Stimulated activated CD4-positive, alpha-beta T cell treated with anti-CD3 and anti-CD28 coated beads, Interleukin-2, amount 100 ng/mL, for 24 hours (primary cell): Measurements from ENCODE around the gene VIPR1.
"Not testable (repeated sequence)": the region's sequence is repeated elsewhere in the genome, so short reads cannot be mapped to it uniquely, and the experiment has no call there.

Experiments used
- DNase-seq, 2 donors: peaks; one replicate each; pipeline ENCODE4 v3.0.0-alpha.2; 2020

VIPR1 gene

DNA sequence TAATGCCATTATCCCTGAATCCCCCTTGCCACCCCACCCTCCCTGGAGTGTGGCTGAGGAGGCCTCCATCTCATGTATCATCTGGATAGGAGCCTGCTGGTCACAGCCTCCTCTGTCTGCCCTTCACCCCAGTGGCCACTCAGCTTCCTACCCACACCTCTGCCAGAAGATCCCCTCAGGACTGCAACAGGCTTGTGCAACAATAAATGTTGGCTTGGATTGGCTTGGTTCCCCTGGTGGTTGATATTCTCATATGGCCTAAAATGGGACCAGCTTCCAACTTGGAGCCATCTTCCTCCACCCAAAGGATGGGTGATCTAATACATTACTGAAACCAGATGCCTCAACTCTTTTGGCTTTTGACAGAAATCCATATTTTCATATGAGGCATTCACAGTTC is 34.9 kb downstream of the VIPR1 start:
- DNase-seq: no peak

DNA sequence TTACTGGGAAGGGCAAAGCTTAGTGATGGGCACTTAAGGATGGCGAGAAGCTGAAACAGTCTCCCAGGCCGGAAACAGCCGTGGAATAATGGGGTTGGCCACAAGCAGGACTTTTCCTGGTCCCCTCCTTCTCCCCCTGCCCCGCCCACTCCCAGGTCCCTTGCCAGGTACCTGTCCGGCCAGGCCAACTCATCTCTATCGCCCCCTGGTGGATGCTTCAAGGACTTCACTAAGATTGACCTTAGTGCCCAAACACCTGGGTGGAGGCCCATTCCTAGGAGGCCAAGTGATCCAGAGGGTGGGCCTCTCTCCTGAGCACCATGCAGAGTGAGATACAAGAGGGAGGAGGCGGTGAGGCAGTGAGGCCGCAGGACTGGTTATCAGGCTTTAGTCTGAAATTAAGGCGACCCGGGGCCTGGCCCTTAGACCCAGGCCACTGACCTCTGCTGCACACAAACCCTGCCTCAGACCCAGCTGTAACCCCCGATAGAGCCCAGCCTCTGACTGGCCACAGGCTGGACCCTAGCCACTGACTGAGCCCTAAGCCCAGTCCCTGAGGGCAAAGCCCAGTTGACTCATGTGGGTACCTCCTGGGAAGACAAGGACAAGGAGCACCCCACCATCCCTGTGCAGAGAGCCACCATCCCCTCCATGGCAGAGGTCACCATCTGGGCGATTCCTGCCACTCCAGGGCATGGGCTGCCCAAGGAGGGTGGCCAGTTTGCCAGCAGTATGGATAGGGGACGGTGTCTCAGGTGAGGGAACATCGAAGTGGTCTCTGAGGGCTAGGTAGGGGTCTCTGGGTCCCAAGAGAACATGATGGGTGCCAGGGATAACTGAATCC is 37.6 kb downstream of the VIPR1 start:
- DNase-seq: peak; percentile 68 to 75

DNA sequence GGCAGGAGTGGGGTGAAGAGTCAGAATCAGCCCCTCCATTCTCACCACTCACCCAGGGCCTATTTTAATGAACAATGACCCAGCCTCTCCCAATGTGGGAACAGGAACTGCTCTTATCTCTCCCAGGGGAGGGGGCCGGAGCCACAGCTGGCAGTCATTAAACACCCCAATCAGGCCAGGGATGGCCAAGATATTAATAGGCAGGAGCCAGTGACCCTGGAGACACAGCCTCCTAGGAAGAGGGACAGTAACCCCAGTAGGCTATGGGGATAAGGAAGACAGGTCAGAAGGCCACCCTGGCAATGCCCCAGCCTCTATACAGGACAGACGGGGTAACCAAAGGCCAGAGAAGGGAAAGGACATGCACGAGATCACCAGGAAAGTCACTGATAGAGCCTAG is 38.6 kb downstream of the VIPR1 start:
- DNase-seq: no peak

DNA sequence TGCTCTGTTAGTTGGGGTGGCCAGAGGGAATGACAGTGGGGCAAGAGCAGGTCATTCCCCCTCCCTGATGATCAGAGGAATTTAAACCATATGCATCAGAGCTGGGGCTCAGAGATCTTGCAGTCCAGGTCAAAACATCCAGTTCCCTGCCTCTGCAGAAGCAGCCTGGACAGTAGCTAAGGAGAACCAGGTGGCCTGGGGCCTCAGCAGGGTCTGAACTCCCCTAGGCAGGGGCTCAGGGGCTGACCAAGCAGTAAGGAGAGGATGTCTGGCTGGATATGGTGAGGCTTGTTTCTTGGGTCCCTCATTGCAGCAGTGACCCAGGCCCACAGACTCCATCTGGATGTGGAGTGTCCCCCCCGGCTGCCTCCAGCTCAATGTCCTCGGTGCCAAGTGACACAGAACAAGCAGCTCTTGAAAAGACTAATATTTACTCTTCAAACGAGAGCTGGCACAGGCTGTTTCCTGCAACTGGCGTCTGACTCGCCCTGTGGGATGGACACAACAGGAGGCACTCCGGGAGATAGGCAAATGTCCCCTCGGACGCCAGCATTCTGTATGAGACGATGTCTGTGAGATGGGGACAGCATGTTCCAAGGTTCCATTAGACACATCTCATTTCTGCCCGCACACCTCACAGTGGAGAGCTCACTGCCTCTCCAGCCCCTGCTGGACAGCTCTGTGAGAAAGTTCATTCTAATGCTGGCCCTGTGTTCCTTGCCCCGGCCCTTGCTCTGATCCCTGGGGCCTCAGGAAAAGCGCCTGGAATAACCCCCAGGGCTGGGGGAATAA is 42.2 kb downstream of the VIPR1 start:
- DNase-seq: no peak

DNA sequence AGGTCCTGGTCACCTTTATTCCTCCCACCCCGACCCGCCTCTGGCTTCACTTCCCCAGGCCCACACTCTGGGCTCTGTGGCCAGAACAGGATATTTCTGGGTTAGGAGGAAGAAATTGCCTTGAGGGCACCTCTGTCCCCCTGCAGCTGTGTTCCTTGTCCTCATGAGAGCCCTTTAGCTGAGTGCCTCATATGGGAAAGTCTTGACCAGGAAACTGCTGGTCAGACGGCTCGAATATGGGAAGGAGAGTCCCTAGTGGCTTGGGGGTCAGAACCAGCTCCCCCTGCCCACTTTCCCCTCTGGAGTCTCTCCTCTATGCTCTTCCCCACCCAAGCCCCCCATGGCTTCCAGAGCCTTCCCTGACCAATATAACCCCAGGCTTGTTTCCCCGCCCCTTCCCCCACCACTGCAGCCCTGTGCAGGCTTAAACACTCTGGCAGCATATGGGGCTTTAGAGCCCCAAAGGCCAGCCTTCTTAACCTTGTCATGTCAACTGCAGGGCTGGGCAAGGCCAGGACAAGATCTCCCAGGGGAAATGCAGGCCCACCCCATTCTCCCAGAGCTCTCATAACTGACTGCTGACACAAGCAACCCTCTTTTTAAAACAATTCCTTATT is 42.9 kb downstream of the VIPR1 start:
- DNase-seq: no peak

DNA sequence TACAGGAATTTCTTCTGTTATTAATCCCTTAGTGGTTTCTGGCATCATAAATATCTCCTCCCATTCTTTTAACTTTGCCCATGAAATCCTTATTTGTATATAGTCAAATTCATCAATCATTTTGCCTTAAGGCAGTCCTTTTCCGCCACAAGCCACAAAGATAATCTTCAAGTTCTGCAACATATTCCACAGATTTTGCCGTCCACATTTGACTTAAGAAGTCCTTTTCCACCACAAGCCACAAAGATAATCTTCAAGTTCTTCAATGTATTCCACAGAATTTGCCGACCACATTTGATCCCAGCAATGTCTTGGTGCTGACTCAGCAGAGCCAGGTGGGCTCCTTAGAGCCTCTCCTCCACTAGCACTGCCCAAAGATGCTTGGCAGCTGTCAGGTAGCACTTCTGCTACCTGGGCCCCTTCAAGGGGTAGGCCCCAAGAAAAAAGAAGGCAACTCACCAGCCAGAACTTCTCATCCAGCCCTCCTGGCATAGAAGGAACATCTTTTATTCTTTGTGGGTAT is 44.3 kb downstream of the VIPR1 start:
- no peak for DNase-seq

DNA sequence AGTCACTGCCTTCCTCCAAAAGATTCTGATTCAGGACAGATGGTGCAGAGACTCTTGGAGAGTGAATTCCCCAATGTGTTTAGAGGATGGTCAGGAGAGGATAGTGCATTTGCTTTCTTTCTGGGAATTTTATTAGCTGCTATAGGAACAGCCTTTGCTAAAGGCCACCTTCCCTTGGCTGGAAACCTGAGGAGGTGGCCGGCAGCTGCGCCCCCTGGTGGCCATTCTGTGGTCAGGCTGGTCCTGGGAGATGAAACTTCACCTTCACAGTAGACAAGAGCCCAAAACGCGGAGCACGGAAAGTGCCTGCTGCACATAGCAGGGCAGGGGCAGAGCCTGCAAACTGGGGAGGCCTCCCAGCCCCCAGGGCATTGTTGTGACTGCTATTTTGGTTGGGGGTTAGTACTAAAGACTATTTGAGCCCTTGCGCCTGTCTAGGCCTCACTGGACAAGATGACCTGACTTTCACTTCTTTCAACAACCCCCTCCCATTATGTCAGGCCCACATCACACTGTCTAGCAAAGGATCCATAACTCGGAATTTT is 45.0 kb downstream of the VIPR1 start:
- DNase-seq: peak; percentile 75 to 77

DNA sequence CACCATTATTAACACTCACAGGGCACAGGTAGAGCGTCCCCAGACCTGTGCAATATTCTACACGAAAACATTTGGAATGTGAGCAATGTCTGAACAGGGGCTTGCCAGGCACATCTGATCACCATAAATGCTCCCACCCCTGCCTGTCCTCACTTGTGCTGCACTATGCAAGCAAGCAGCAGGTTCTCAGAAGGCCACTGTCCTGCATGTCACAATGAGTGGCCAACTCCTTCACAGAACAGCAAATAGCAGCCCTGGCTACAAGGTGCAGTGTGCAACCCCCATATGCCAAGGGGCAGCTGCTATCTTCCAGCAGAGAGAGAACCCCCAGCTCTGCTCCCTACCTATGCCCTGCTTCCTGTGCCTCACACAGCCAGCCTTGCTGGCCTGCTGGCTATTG is 46.7 kb downstream of the VIPR1 start:
- no peak for DNase-seq

DNA sequence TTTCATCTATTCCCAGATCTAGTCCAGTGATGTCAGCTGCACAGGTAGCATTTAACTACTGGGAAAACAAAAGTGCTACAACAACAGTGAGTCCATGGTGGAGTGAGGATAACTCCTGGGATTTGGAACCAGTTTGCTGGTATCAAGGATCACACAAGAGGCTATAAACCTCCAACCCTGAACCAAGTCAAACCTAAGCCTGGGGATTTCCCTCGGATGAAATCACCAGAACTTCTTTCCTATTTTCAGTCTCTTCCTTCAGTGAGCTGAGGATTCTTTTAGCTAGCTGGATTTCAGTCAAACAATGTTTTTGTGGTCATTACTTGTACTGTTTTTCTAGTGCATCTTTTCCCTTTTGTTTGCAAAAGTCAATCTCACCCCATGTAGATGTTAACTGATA is 47.8 kb downstream of the VIPR1 start:
- DNase-seq: no peak

DNA sequence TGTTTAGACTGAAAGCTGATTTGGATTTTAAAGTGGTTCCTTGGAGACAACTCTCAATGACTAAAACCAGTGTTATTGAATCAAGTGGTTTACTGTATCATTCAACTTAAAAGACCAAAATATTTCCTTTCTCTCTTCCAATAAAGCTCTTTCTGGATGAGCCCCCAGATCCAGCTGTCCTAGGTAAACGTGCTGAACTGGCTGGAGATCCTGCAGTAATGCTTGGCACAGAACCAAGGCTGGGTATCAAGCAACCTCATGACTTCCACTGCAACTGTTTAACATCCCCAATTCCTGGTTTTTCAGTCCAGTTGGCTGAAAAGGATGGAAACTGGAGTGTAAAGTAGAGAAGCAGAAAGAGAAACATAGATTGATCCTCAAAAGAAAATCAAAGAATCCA is 50.4 kb downstream of the VIPR1 start:
- DNase-seq: no peak

DNA sequence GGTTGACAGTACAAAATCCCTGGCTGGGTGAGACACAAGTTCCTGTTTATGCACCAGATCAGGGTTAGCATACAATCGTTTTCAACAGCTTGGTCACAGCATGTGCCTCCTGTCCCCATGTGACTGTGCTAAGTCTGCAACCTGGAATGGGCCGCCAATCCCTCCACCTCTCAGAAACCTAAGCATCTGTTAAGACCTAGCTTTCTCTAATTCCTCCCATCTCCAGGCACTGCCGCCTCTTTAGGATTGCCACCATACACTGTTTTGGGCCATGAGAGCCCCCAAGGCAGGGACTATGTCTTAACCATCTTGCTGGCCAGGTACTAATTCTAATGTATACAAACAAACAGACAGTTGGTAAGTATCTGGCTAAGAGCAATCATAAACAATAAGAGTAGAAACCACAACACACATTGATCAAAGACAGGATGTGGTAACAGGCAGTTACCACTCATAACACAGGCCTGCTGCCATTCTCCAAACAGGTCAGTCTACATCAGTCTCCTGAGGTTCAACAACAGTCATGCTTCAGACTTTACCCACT is 53.7 kb downstream of the VIPR1 start:
- no peak for DNase-seq

DNA sequence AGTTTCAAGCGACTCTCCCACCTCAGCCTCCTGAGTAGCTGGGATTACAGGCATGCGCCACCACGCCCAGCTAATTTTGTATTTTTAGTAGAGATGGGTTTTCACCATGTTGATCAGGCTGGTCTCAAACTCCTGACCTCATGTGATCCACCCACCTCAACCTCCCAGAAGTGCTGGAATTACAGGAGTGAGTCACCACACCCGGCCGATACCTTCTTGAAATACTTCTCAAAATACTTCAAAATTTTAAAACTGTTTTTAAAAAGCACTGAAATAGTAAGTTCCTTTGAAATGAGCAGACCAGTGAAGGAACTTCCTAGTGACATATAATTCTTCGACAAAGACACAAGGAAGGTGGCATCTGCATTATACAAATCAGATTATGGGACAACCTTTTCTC is 54.4 kb downstream of the VIPR1 start:
- DNase-seq: not testable (repeated sequence)

DNA sequence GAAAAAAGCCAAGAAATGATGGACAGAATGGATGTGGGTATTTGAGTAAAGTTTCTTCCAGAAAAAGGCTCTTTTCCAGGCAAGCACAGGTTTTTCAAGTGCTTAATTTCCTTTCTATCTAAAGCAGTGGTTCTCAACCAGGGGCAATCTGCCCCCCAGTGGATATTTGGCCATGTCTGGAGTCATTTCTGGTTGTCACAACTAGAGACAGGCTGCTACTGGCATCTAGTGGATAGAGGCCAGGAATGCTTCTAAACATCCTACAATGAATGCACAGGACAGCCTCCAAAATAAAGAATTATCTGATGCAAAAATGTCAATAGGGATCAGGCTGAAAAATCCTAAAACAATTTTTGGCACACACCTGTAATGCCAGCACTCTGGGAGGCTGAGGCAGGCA is 55.4 kb downstream of the VIPR1 start:
- no peak for DNase-seq

DNA sequence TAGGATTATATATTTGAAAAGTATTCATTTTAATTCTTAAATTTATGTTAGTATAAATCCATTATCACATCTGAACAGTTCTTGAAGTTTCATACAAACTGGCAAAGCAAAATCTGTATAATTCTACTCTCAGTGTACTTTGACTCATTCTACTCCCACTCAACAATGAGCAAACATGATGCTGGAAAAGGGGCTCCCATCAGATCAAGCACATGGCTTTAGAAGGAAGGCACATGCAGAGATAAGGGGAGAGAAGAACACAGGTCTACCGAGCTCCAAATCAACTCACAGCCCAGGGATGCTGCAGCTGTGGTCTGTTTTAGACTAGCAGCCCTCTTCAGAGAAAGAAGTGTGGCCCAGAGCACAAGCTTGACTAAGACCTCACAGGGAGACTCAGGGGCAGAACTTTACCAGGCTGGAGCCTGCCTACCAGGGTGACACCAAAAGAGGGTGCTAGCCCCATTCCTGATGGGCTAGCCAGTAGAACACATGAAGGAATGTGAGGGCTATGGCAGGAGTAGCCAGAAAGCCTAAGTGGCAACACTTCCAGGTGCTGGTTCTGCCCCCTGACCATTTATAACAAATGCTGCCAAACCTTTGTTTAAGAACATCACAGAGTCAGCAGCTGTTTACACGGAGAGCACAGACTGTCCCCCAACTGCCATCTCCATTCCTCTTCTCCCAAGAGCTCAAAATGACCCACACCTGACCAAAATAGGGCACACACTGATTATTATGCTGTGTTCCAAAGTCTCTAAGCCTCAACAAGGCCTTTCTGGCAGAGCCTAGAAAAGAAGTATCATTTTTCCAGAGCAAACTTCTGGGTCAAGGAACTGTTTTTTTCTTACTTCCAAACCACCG is 59.8 kb downstream of the VIPR1 start:
- DNase-seq: no peak

DNA sequence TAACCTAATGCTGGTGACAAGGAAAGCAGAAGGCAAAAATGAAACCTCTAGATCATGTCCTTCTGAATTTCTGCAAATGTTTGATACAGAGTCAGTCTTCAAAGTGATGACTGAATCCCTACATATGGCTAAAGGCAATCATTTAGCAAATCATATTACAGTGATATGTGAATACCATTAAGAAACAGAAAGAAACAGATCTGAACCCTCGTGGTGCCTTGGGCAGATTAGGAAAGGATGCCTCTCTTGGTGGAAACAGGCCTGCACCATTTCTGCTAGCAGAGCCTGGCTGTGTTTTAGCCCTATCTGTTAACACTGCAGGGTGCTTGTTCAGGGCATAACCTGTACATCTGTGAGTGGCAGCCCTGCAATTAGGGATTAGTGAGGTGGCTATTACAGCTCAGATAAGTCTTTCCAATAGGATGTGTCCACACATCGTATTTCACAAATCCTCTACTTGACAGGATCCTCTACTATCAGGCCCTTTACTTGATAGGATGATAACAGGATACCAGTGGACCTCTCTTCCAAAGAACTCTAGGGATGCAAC is 67.2 kb downstream of the VIPR1 start:
- no peak for DNase-seq

DNA sequence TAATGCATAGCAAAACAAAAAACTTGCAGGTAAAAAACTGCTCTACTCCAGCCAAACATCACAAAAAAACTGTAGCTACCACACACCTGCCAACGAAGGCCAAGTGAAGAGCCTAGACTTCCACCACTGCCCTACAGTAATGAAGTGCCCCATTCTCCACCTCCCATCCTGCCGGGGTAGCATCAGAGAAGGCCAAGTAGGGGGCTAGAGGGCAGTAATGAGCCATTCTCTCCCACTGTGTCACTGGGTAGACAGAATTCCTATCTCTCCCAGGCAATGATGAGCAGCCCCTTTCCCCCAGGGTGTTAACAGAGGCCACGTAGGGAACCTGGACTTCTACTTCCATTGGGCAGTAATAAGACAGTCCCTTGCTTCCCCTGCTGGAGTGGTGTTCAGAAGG is 69.8 kb downstream of the VIPR1 start:
- DNase-seq: peak; percentile 26 to 32

DNA sequence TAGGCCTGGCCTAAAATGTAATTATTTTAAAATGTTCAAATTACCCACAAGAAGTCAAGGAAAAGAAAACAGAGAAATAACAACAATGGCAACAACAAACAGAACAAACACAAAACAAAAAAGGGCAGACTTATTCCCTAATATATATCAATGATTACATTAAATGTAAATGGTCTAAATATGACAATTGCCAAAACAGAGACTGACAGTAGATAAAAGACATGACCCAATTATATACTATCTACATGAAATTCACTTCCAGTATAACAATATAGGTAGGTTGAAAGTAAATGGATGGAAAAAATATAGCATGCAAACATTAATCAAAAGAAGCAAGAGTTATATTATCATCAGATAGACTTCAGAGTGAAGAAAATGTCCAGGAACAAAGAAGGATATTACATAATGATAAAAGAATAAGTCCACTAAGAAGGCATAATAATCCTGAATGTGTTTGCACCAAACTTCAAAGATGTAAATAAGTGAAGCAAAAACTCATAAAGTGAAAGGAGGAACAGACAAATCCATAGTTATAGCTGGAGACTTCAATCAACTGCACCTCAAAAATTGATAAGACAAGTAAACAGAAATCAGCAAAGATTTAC is 72.8 kb downstream of the VIPR1 start:
- DNase-seq: no peak

DNA sequence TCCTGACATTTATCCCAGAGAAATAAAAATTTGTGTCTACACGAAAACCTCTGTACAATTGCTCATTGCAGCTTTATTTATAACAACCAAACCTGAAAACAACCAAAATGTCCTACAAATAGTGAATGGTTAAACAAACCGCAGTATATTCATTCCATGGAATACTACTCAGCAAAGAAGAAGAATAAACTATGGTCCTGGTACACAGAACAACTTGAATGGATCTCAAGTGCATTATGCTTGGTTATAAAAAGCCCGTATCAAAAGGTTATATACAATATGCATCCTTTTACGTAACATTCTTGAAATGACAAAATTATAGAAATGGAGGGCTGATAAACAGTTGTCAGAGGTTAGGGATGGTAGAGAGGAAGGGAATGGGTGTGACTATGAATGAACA is 75.6 kb downstream of the VIPR1 start:
- no peak for DNase-seq

DNA sequence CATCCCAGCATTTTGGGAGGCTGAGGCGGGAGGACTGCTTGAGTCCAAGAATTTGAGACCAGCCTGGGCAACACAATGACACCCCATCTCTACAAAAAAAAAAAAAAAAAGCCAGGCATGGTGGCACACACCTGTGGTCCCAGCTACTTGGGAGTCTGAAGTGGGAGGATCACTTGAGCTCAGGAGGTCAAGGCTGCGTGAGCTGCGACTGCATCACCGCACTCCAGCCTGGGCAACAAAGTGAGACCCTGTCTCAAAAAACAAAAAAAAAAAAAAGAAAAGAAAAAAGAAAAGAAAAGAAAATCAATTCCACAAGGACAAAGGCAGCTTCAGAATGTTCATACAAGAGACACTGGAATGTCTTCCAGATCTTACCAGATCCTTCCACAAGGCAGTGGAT is 76.9 kb downstream of the VIPR1 start:
- not testable (repeated sequence) for DNase-seq

DNA sequence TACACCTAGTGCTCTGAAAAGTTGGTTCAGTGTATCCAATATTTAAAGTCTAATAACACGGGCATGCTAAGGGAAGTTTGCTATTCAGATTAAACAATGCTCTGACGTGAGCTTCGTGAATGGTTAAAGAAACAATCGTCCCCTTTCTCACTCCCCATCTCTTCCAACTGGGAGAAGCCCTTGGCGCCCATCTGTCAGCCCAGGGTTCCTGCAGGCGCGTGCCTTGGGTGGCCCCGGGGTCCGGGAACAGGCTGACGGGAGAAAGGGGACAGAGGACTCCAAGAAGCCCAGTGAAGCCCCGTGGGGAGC is 78.9 kb downstream of the VIPR1 start:
- DNase-seq: no peak

DNA sequence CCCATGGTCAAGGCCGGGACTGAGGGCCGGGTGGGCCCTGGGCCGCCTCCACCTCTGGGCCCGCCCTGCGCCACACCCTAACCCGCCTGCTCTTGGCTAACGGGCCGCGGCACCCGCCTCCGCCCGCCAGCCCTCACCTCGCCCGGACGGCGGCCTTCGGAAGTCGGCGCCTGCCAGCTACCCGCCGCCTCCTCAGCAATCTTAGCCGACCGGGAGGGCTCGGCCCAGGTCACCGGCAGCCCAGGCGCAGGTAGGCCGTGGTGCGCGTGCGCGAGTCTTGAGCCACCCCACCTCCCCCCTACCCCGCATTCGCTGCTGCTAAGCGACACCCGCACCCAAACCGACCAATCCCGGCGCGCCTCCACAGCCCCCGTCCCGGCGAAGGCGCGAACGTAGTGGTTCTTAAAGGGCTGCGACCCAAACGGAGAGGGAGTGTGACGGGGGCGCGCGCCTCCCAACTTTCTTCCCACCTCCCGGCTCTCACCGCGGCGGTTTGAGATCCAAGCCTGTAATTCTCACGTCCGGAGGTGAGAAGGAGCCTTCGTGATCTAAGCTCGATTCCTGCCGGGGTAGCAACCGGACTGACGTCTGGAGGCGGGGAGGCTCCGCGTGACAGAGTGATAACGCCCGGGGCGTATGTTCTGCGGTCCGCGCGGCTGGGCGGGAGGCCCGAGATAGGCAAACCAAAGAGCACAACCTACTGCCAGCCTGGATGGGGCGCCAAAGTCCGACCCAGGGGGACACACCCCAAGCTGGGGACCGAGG is 79.4 kb downstream of the VIPR1 start, which contains the start of gene SEC22C:
Gene SEC22C, minus strand, starts transcription at position 259 of the 765 bp plus-strand sequence. CDS start 12,921 bp downstream, outside the sequence.
- DNase-seq: peak; percentile 96
